PFSK-1 (cell line): ENCODE data around the gene CAMSAP2.

ENCODE experiments used
- FOXP2 ChIP-seq: optimal IDR thresholded peaks from 2 replicates; pipeline ENCODE3; 2011; ENCODE audit warnings: borderline replicate concordance, control low read depth, inconsistent platforms; ENCODE audit not compliant: insufficient read depth; ENCODE audit errors: extremely low read length, extremely low read depth
- POLR2AphosphoS5 ChIP-seq: IDR thresholded peaks from 2 replicates; pipeline ENCODE4 v1.6.1; 2012; ENCODE audit warnings: low read depth, mild to moderate bottlenecking, control low read depth, low read length, moderate library complexity
- SIN3A ChIP-seq: IDR thresholded peaks from 2 replicates; pipeline ENCODE4 v1.6.1; 2012; ENCODE audit warnings: mild to moderate bottlenecking, low read length, moderate library complexity, borderline replicate concordance; ENCODE audit not compliant: insufficient read depth
- TAF1 ChIP-seq: IDR thresholded peaks from 2 replicates; pipeline ENCODE4 v1.6.1; 2012; ENCODE audit warnings: low read length, control low read depth, borderline replicate concordance; ENCODE audit not compliant: insufficient read depth
- TF ChIP-seq, protein P1 (sequence below), 2 experiments: IDR thresholded peaks; 2 replicates each; pipeline versions ENCODE4 v1.6.1 to v1.8.0; 2011 to 2012; ENCODE audit warnings: low read depth in 2 of 2, low read length in 2 of 2, control low read depth in 1 of 2, inconsistent platforms in 1 of 2, mild to moderate bottlenecking in 1 of 2, moderate library complexity in 1 of 2; ENCODE audit not compliant: insufficient read depth in 1 of 2

The CAMSAP2 gene

DNA sequence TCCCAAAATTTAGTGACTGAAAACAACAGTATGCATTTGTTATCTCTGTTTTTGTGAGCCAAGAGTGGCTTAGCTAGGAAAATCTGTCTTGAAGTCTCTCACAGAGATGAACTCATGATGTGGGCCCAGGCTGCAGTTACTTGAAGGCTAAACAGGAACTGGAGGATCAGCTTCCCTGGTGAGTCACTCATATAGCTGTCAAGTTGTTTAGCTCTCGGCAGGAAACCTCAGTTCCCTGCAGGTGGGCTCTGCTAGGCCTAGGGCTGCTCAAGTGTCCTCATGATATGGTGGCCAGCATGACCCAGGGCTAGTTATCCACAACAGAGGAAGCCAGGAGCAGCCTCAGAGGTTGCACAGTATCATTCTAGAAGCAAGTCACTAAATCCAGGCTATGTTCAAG is 38.8 kb upstream of the CAMSAP2 start:
- TF ChIP-seq POLR2AphosphoS5 (no peak), TAF1 (no peak), FOXP2 (peak; percentile 87), SIN3A (no peak; the same call in 1 of the 2 replicates)
- TF ChIP-seq, protein P1, sequence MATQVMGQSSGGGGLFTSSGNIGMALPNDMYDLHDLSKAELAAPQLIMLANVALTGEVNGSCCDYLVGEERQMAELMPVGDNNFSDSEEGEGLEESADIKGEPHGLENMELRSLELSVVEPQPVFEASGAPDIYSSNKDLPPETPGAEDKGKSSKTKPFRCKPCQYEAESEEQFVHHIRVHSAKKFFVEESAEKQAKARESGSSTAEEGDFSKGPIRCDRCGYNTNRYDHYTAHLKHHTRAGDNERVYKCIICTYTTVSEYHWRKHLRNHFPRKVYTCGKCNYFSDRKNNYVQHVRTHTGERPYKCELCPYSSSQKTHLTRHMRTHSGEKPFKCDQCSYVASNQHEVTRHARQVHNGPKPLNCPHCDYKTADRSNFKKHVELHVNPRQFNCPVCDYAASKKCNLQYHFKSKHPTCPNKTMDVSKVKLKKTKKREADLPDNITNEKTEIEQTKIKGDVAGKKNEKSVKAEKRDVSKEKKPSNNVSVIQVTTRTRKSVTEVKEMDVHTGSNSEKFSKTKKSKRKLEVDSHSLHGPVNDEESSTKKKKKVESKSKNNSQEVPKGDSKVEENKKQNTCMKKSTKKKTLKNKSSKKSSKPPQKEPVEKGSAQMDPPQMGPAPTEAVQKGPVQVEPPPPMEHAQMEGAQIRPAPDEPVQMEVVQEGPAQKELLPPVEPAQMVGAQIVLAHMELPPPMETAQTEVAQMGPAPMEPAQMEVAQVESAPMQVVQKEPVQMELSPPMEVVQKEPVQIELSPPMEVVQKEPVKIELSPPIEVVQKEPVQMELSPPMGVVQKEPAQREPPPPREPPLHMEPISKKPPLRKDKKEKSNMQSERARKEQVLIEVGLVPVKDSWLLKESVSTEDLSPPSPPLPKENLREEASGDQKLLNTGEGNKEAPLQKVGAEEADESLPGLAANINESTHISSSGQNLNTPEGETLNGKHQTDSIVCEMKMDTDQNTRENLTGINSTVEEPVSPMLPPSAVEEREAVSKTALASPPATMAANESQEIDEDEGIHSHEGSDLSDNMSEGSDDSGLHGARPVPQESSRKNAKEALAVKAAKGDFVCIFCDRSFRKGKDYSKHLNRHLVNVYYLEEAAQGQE (IDR thresholded peaks at IDR 0.05; ENCODE audit: insufficient read depth in 1 of 2, low read depth in 2 of 2, low read length in 2 of 2): peak in 1 of 2 experiments; percentile 51; a peak in 1 of 4 replicates

GRCh38 chr1:200704986-200705500 is 33.6 kb upstream of the CAMSAP2 start:
- no peak for TF ChIP-seq FOXP2
- TF ChIP-seq, protein P1 (IDR thresholded peaks at IDR 0.05; ENCODE audit: insufficient read depth in 1 of 2, low read depth in 2 of 2, low read length in 2 of 2): no peak
- TF ChIP-seq SIN3A: no peak
- TF ChIP-seq TAF1: no peak

GRCh38 chr1:200706111-200706814 is 32.4 kb upstream of the CAMSAP2 start:
- TF ChIP-seq, protein P1 (IDR thresholded peaks at IDR 0.05; ENCODE audit: insufficient read depth in 1 of 2, low read depth in 2 of 2, low read length in 2 of 2): no peak
- TF ChIP-seq FOXP2 (no peak), TAF1 (no peak), POLR2AphosphoS5 (no peak)

DNA sequence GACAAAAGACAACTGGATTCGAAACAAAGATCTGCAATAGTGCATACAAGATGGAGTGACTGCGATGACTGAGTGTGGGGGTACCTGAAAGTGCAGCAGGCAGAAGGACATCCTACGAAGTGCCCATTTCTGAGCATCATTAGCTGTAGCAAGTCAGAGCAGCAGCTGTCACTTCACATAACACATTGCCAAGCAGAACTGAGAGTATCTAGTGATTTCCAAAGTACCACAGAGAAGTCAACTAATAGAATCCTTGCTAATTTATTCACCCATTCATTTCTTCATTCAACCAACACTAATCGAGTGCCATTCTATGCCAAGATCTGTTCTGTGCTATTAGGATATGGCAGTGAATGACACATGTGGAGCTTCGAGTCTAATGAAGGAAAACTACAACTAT is 31.6 kb upstream of the CAMSAP2 start:
- TF ChIP-seq SIN3A (no peak), FOXP2 (no peak), TAF1 (no peak)

DNA sequence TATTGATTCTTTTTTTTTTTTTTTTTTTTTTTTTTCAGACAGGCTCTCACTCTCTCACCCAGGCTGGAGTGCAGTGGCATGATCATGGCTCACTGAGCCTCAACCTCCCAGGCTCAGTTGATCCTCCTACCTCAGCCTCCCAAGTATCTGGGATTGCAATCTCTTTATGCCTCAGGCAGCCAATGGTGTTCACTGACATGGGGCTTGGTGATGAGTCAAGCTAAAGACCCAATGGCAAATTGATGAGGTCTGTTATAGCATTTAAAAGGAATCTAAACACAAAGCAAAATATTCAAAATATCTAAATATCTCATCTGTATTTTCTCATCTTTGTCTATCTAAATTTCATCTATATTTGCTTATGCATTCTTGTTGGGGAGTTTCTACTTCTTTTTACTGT is 30.5 kb upstream of the CAMSAP2 start:
- TF ChIP-seq FOXP2 (no peak), SIN3A (no peak), TAF1 (no peak), POLR2AphosphoS5 (no peak)
- TF ChIP-seq, protein P1 (IDR thresholded peaks at IDR 0.05; ENCODE audit: insufficient read depth in 1 of 2, low read depth in 2 of 2, low read length in 2 of 2): no peak
